K562 (cell line): ENCODE results near the gene TMEM164. TPM values are rescaled to one million over a fixed set of nuclear protein-coding genes. Genes with fewer than 3 reads are reported as not detected.

Source experiments
- ASH1L ChIP-seq: fragments of 450-650 bp; IDR thresholded peaks from 2 replicates; pipeline ENCODE4 v1.6.1; 2018; ENCODE audit warnings: borderline replicate concordance, mild to moderate bottlenecking, low read depth; ENCODE audit not compliant: partially characterized antibody
- CEBPB ChIP-seq: fragments of 450-650 bp; IDR thresholded peaks from 2 replicates; pipeline ENCODE4 v1.6.1; 2016; ENCODE audit warnings: missing genetic modification characterization, missing compliant biosample characterization
- FOXK1 ChIP-seq: sonication (generic); formaldehyde crosslinking; IDR thresholded peaks from 2 replicates; pipeline ENCODE4 v1.8.0; 2022; ENCODE audit warnings: missing genetic modification reagents, mild to moderate bottlenecking, borderline replicate concordance
- GABPB2 ChIP-seq: fragments of 250-450 bp; sonication (Bioruptor Pico); conservative IDR thresholded peaks from 2 replicates; pipeline ENCODE4 v1.5.1; 2021; ENCODE audit warnings: mild to moderate bottlenecking
- PCBP2 ChIP-seq: fragments of 200-400 bp; formaldehyde crosslinking; IDR thresholded peaks from 2 replicates; pipeline ENCODE4 v1.6.1; 2018; ENCODE audit warnings: low read length, low read depth, mild to moderate bottlenecking, moderate library complexity; ENCODE audit not compliant: poor library complexity, severe bottlenecking
- RAD21 ChIP-seq, 2 experiments: fragments of 250-450 bp in 1 of 2; fragments of 450-650 bp in 1 of 2; sonication (Bioruptor Pico) in 1 of 2; formaldehyde crosslinking in 1 of 2; IDR thresholded peaks in 1 of 2; conservative IDR thresholded peaks in 1 of 2; 2 replicates each; pipeline versions ENCODE4 v1.4.0 to v1.8.0; 2020 to 2022; ENCODE audit warnings: mild to moderate bottlenecking in 2 of 2, moderate library complexity in 1 of 2
- RCOR1 ChIP-seq, 2 experiments: IDR thresholded peaks; 2 replicates each; pipeline ENCODE4 v1.6.1; 2012; ENCODE audit warnings: low read depth in 2 of 2, low read length in 2 of 2, borderline replicate concordance in 1 of 2, improper control_type of control experiment in 1 of 2
- SIN3B ChIP-seq: fragments of 450-650 bp; IDR thresholded peaks from 2 replicates; pipeline ENCODE4 v1.6.1; 2017; ENCODE audit warnings: low read depth, mild to moderate bottlenecking, moderate library complexity
- SMC3 ChIP-seq: conservative IDR thresholded peaks from 2 replicates; pipeline ENCODE4 v1.6.1; 2011; ENCODE audit warnings: low read depth, low read length, improper control_type of control experiment; ENCODE audit not compliant: insufficient read depth
- SUPT5H ChIP-seq: fragments of 450-650 bp; IDR thresholded peaks from 2 replicates; pipeline ENCODE4 v1.6.1; 2016
- polyA plus RNA-seq, 8 experiments: library from polyadenylated mRNA; depleted of rRNA in 4 of 8; stranded (reverse) in 5 of 8; unstranded in 3 of 8; fragments of >200 nt; fragmentation: Nextera tagmentation in 2 of 8; fragmentation: Illumina TruSeq in 1 of 8; extraction: Ambion mirVana in 2 of 8; extraction: Trizol in 1 of 8; gene quantifications; 2 replicates each; pipeline versions ENCODE4 v1.2.1 to v1.2.3, GENCODE V29; 2011 to 2014; ENCODE audit warnings: inconsistent platforms in 1 of 8, missing spikeins in 1 of 8
- total RNA-seq, 7 experiments: library from RNA; depleted of rRNA in 6 of 7; stranded (reverse); fragments of >200 nt in 6 of 7; fragmentation: Illumina TruSeq in 2 of 7; extraction: Trizol in 2 of 7; gene quantifications; 2 replicates each; pipeline versions ENCODE4 v1.2.1 to v1.2.3, GENCODE V29; 2011 to 2021; ENCODE audit warnings: low replicate concordance in 1 of 7
- TF ChIP-seq, protein P1 (sequence below), 2 experiments: fragments of 450-650 bp; formaldehyde crosslinking in 1 of 2; IDR thresholded peaks; 2 replicates each; pipeline versions ENCODE4 v1.4.0 to v1.6.1; 2014 to 2020; ENCODE audit warnings: mild to moderate bottlenecking in 2 of 2, borderline replicate concordance in 1 of 2, low read depth in 1 of 2
- TF ChIP-seq, protein P2 (sequence below), 3 experiments: IDR thresholded peaks in 2 of 3; conservative IDR thresholded peaks in 1 of 3; 2 replicates each; pipeline ENCODE4 v1.5.1; 2011 to 2012; ENCODE audit warnings: low read length in 3 of 3, mild to moderate bottlenecking in 3 of 3, control low read depth in 2 of 3, improper control_type of control experiment in 1 of 3, inconsistent platforms in 1 of 3, low read depth in 1 of 3, mixed read lengths in 1 of 3, moderate library complexity in 1 of 3; ENCODE audit not compliant: insufficient read depth in 2 of 3

The TMEM164 gene
- total and polyA plus RNA-seq, 9 of the 15 experiments (the other 6 are each of a cell fraction or from before 2014, with no cell fraction given), result 2.4 to 57.3 (median 23.1) TPM

DNA sequence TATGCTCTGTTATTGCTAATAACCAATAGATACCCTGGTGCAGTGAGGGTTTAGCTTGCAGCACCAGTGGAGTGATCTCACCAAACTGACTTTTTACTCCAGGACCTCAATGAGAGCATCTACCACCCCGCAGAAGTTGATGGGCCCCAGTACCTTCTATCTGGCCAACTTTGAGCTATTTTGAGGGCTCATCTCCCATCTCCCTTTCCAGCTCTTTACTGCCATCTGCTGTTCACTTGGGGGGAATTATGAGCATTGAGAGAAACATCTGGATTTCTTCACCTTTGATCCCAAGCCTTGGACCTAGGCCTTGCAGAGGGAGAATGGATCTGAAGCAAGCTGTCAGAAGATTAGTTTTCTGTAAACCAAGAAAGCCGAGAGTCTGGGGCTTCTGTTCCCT, 143.6 kb downstream of the TMEM164 start (continued):
- TF ChIP-seq, protein P1, sequence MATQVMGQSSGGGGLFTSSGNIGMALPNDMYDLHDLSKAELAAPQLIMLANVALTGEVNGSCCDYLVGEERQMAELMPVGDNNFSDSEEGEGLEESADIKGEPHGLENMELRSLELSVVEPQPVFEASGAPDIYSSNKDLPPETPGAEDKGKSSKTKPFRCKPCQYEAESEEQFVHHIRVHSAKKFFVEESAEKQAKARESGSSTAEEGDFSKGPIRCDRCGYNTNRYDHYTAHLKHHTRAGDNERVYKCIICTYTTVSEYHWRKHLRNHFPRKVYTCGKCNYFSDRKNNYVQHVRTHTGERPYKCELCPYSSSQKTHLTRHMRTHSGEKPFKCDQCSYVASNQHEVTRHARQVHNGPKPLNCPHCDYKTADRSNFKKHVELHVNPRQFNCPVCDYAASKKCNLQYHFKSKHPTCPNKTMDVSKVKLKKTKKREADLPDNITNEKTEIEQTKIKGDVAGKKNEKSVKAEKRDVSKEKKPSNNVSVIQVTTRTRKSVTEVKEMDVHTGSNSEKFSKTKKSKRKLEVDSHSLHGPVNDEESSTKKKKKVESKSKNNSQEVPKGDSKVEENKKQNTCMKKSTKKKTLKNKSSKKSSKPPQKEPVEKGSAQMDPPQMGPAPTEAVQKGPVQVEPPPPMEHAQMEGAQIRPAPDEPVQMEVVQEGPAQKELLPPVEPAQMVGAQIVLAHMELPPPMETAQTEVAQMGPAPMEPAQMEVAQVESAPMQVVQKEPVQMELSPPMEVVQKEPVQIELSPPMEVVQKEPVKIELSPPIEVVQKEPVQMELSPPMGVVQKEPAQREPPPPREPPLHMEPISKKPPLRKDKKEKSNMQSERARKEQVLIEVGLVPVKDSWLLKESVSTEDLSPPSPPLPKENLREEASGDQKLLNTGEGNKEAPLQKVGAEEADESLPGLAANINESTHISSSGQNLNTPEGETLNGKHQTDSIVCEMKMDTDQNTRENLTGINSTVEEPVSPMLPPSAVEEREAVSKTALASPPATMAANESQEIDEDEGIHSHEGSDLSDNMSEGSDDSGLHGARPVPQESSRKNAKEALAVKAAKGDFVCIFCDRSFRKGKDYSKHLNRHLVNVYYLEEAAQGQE (IDR thresholded peaks at IDR 0.05; ENCODE audit: borderline replicate concordance), result peak; percentile 40; the same call in 1 of the 2 replicates
- TF ChIP-seq, protein P1 (CRISPR knock-in tag; IDR thresholded peaks at IDR 0.05; ENCODE audit: low read depth), result no peak
- TF ChIP-seq RCOR1 (IDR thresholded peaks at IDR 0.05; ENCODE audit: borderline replicate concordance in 1 of 2, low read depth in 2 of 2, low read length in 2 of 2), result 0 out of 4 replicates have a peak, but pooled peaks of 1 of the 2 experiments have one; percentile 22
- TF ChIP-seq FOXK1, result no peak
- TF ChIP-seq SUPT5H, result no peak
- no peak for TF ChIP-seq SIN3B
- peak; percentile 47; the same call in 1 of the 2 replicates for TF ChIP-seq SMC3
- TF ChIP-seq, protein P2, sequence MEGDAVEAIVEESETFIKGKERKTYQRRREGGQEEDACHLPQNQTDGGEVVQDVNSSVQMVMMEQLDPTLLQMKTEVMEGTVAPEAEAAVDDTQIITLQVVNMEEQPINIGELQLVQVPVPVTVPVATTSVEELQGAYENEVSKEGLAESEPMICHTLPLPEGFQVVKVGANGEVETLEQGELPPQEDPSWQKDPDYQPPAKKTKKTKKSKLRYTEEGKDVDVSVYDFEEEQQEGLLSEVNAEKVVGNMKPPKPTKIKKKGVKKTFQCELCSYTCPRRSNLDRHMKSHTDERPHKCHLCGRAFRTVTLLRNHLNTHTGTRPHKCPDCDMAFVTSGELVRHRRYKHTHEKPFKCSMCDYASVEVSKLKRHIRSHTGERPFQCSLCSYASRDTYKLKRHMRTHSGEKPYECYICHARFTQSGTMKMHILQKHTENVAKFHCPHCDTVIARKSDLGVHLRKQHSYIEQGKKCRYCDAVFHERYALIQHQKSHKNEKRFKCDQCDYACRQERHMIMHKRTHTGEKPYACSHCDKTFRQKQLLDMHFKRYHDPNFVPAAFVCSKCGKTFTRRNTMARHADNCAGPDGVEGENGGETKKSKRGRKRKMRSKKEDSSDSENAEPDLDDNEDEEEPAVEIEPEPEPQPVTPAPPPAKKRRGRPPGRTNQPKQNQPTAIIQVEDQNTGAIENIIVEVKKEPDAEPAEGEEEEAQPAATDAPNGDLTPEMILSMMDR (IDR thresholded peaks at IDR 0.05 in 2 of 3, conservative IDR thresholded peaks at IDR 0.05 in 1 of 3; ENCODE audit: insufficient read depth in 2 of 3, low read depth in 1 of 3, low read length in 3 of 3), result peak; percentile 68 to 79 (median 73)
- TF ChIP-seq GABPB2 (CRISPR knock-in tag), result no peak
- TF ChIP-seq ASH1L, result no peak
- TF ChIP-seq CEBPB (tag), result no peak
- no peak for TF ChIP-seq PCBP2
- TF ChIP-seq RAD21 (CRISPR knock-in tag; conservative IDR thresholded peaks at IDR 0.05 in 1 of 2, IDR thresholded peaks at IDR 0.05 in 1 of 2), result peak; percentile 44 to 71
